ENCODE results near the gene ADGRV1.

Gene ADGRV1

GRCh38 chr5:91182763-91183162 lies 624.2 kb downstream of the ADGRV1 start:
- Histone ChIP-seq H3K9ac (ENCODE audit: low read length) (no peak overlapping the region), H3K36me3 (ENCODE audit: low read length) (no peaks in the 10 kb centered on the region), H3K4me3 (ENCODE audit: insufficient read depth, low read length, poor library complexity, severe bottlenecking) (no peak overlapping the region), H2AFZ (ENCODE audit: low read depth, low read length, severe bottlenecking) (no peak overlapping the region), H4K20me1 (ENCODE audit: low read depth, low read length) (no peaks in the 10 kb centered on the region), H3K27ac (ENCODE audit: low read depth, low read length) (no peak overlapping the region), H3K4me2 (ENCODE audit: low read depth, low read length, poor library complexity, severe bottlenecking) (no peak overlapping the region), H3K79me2 (ENCODE audit: insufficient read depth, low read length) (no peaks in the 10 kb centered on the region), H3K9me3 (ENCODE audit: insufficient read depth, low read length) (no peaks in the 10 kb centered on the region), H3K27me3 (ENCODE audit: low read length) (no peaks in the 10 kb centered on the region), H3F3A (ENCODE audit: insufficient read depth) (no peaks in the 10 kb centered on the region), H3K9me2 (replicated peaks; ENCODE audit: insufficient read depth, low read length) (no peaks in the 10 kb centered on the region)
- TF ChIP-seq EZH2phosphoT487 (conservative IDR thresholded peaks at IDR 0.05; ENCODE audit: low read length): no peak

- H3K9me2 ChIP-seq (replicated peaks; ENCODE audit: insufficient read depth, low read length): no peaks in the 10 kb centered on the region
- H3K36me3 ChIP-seq (ENCODE audit: low read length): no peaks in the 10 kb centered on the region
- no peaks in the 10 kb centered on the region for H3F3A ChIP-seq (ENCODE audit: insufficient read depth)
- no peaks in the 10 kb centered on the region for H4K20me1 ChIP-seq (ENCODE audit: low read depth, low read length)
- no peak for TF ChIP-seq CTCF (IDR thresholded peaks at IDR 0.05; ENCODE audit: insufficient read depth, low read length, poor library complexity, severe bottlenecking)
- TF ChIP-seq EZH2phosphoT487 (conservative IDR thresholded peaks at IDR 0.05; ENCODE audit: low read length): no peak
- no peaks in the 10 kb centered on the region for H3K27me3 ChIP-seq (ENCODE audit: low read length)
- H3K9ac ChIP-seq (ENCODE audit: low read length): no peak overlapping the region
- H3K27ac ChIP-seq (ENCODE audit: low read depth, low read length): no peak overlapping the region
- H3K4me3 ChIP-seq (ENCODE audit: insufficient read depth, low read length, poor library complexity, severe bottlenecking): no peak overlapping the region
- H3K4me2 ChIP-seq (ENCODE audit: low read depth, low read length, poor library complexity, severe bottlenecking): no peak overlapping the region
- H2AFZ ChIP-seq (ENCODE audit: low read depth, low read length, severe bottlenecking): no peak overlapping the region
- H3K9me3 ChIP-seq (ENCODE audit: insufficient read depth, low read length): no peaks in the 10 kb centered on the region
- no peaks in the 10 kb centered on the region for H3K79me2 ChIP-seq (ENCODE audit: insufficient read depth, low read length)
These were observed 625.1 kb downstream of the ADGRV1 start for GRCh38 chr5:91183743-91184142.

- no peak overlapping the region for H3K4me2 ChIP-seq (ENCODE audit: low read depth, low read length, poor library complexity, severe bottlenecking)
- no peak overlapping the region for H3K27ac ChIP-seq (ENCODE audit: low read depth, low read length)
- no peaks in the 10 kb centered on the region for H4K20me1 ChIP-seq (ENCODE audit: low read depth, low read length)
- no peak overlapping the region for H3K4me3 ChIP-seq (ENCODE audit: insufficient read depth, low read length, poor library complexity, severe bottlenecking)
- no peaks in the 10 kb centered on the region for H3K36me3 ChIP-seq (ENCODE audit: low read length)
- no peaks in the 10 kb centered on the region for H3K9me2 ChIP-seq (replicated peaks; ENCODE audit: insufficient read depth, low read length)
- no peaks in the 10 kb centered on the region for H3F3A ChIP-seq (ENCODE audit: insufficient read depth)
- TF ChIP-seq EZH2phosphoT487 (conservative IDR thresholded peaks at IDR 0.05; ENCODE audit: low read length): no peak
- no peak overlapping the region for H3K9ac ChIP-seq (ENCODE audit: low read length)
- no peak overlapping the region for H2AFZ ChIP-seq (ENCODE audit: low read depth, low read length, severe bottlenecking)
- no peaks in the 10 kb centered on the region for H3K27me3 ChIP-seq (ENCODE audit: low read length)
- H3K79me2 ChIP-seq (ENCODE audit: insufficient read depth, low read length): no peaks in the 10 kb centered on the region
- H3K9me3 ChIP-seq (ENCODE audit: insufficient read depth, low read length): no peaks in the 10 kb centered on the region
These were observed 627.5 kb downstream of the ADGRV1 start for GRCh38 chr5:91186101-91186500.

- H3K9me3 ChIP-seq (ENCODE audit: insufficient read depth, low read length): no peaks in the 10 kb centered on the region
- H3K4me2 ChIP-seq (ENCODE audit: low read depth, low read length, poor library complexity, severe bottlenecking): no peak overlapping the region
- no peak overlapping the region for H3K4me3 ChIP-seq (ENCODE audit: insufficient read depth, low read length, poor library complexity, severe bottlenecking)
- H4K20me1 ChIP-seq (ENCODE audit: low read depth, low read length): no peaks in the 10 kb centered on the region
- H3K9ac ChIP-seq (ENCODE audit: low read length): no peak overlapping the region
- no peak overlapping the region for H3K27ac ChIP-seq (ENCODE audit: low read depth, low read length)
- TF ChIP-seq EZH2phosphoT487 (conservative IDR thresholded peaks at IDR 0.05; ENCODE audit: low read length): no peak
- TF ChIP-seq CTCF (IDR thresholded peaks at IDR 0.05; ENCODE audit: insufficient read depth, low read length, poor library complexity, severe bottlenecking): no peak
- H3K36me3 ChIP-seq (ENCODE audit: low read length): no peaks in the 10 kb centered on the region
- H2AFZ ChIP-seq (ENCODE audit: low read depth, low read length, severe bottlenecking): no peak overlapping the region
- H3F3A ChIP-seq (ENCODE audit: insufficient read depth): no peaks in the 10 kb centered on the region
- no peaks in the 10 kb centered on the region for H3K27me3 ChIP-seq (ENCODE audit: low read length)
- no peaks in the 10 kb centered on the region for H3K9me2 ChIP-seq (replicated peaks; ENCODE audit: insufficient read depth, low read length)
- H3K79me2 ChIP-seq (ENCODE audit: insufficient read depth, low read length): no peaks in the 10 kb centered on the region
These were observed 628.4 kb downstream of the ADGRV1 start for GRCh38 chr5:91187032-91187431.

Data from SU-DHL-6 (cell line).